ENCODE measurements around the gene LAIR2.
A peak's percentile ranks its signal among the peaks of the same experiment; 100 is the strongest.
"Not testable (repeated sequence)": the region's sequence is repeated elsewhere in the genome, so short reads cannot be mapped to it uniquely, and the experiment has no call there.

LAIR2 gene

DNA sequence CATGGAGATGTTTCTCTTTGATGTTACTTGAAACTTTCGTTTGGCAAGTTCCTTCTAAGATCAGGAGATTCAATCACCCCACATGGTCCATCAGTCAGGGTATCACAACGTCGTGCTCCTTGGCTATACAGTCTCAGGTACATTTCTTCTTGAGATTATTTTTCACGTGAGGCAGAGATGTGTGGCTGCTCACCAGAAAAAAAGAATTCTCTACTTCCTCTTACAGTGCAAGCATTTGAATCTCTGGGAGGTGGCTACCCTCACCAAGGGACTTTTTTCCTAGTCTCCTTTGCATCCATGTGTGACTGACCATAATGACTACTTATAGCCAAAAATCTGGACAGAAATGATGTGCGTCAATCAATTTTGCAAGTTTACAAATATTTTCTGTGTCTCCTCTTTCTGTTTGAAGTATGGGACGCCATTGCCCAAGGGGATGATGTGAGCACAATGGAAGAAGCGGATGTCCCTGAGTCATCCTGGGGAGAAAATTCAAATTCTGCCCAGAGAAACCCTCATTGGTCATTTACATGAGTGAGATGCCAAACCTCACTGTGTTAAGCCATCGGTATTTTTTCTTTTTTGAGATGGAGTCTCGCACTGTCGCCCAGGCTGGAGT is 8.6 kb upstream of the LAIR2 start:
- no peak for DNase-seq (ENCODE audit: low read depth in 1 of 2, low spot score in 1 of 2)

GRCh38 chr19:54495284-54495683 is 7.3 kb upstream of the LAIR2 start:
- DNase-seq (ENCODE audit: low read depth in 1 of 2, low spot score in 1 of 2), result not testable (repeated sequence)

- DNase-seq (ENCODE audit: low read depth in 1 of 2, low spot score in 1 of 2), result not testable (repeated sequence)
These were observed 4.7 kb upstream of the LAIR2 start for GRCh38 chr19:54497747-54498450.

DNA sequence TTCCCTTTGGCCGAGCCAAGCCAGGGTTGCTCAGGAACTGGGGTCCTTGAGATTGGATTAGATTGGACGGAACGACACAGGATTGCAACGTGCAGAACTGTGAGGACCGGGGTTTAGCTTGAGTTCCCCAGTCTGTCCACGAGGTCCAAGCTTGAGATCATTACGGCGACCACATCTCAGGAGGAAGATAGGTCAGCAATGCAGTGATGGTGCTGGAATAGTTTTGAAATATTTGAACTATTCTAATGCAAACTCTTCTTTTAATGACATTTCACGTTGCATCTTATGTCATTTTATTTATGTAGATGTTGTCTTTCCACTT is 4.2 kb upstream of the LAIR2 start:
- DNase-seq (ENCODE audit: low read depth in 1 of 2, low spot score in 1 of 2), result not testable (repeated sequence)

GRCh38 chr19:54505542-54505941 is 2.9 kb downstream of the LAIR2 start:
- not testable (repeated sequence) for DNase-seq (ENCODE audit: low read depth in 1 of 2, low spot score in 1 of 2)

DNA sequence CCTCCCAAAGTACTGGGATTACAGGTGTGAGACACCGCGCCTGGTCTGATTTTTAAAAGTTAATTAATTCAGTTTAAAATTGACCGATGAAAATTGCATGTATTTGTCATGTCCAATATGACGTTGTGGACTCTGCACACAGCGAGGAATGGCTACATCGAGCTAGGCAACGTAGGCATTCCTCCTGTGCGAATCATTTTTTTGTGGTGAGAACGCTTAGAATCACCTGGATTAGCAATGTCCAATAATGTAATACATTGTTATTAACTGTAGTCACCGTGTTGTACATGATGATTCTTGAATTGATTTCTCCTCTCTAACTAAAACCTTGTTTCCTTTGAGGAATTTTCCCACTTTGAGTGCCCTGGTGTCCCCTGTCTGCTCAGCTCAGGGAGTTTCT is 3.4 kb downstream of the LAIR2 start:
- DNase-seq (ENCODE audit: low read depth in 1 of 2, low spot score in 1 of 2), result no peak

GRCh38 chr19:54507038-54507717 is 4.5 kb downstream of the LAIR2 start:
- DNase-seq (ENCODE audit: low read depth in 1 of 2, low spot score in 1 of 2), result not testable (repeated sequence)

DNA sequence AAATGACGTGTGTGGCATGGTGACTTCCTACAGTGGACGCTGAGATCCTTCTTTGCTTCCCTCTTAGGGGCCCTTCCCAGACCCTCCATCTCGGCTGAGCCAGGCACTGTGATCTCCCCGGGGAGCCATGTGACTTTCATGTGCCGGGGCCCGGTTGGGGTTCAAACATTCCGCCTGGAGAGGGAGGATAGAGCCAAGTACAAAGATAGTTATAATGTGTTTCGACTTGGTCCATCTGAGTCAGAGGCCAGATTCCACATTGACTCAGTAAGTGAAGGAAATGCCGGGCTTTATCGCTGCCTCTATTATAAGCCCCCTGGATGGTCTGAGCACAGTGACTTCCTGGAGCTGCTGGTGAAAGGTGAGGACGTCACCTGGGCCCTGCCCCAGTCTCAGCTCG is 5.2 kb downstream of the LAIR2 start:
- DNase-seq (ENCODE audit: low read depth in 1 of 2, low spot score in 1 of 2), result no peak

DNA sequence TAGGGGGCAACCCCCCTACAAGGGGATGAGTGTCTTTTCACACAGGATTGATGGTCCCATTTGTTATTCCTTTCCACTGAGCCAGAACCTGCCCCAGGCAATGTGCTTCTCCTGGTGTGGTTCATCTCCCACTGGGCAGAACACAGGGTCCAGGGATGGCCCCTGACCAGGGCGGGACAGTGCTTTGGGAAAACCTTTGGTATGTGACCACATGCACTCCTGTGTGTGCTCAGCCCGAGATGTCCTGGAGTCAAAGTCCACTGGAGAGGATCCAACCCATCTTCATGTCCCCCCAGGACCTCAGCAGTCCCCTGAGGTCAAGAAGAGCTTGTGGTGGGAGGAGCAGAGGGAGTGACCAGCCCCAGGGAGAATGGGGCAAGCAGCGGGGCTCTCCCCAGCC is 5.9 kb downstream of the LAIR2 start:
- not testable (repeated sequence) for DNase-seq (ENCODE audit: low read depth in 1 of 2, low spot score in 1 of 2)

GRCh38 chr19:54509200-54509940 is 6.7 kb downstream of the LAIR2 start:
- not testable (repeated sequence) for DNase-seq (ENCODE audit: low read depth in 1 of 2, low spot score in 1 of 2)

GRCh38 chr19:54515156-54515555 is 12.5 kb downstream of the LAIR2 start:
- DNase-seq (ENCODE audit: low read depth in 1 of 2, low spot score in 1 of 2), result no peak

DNA sequence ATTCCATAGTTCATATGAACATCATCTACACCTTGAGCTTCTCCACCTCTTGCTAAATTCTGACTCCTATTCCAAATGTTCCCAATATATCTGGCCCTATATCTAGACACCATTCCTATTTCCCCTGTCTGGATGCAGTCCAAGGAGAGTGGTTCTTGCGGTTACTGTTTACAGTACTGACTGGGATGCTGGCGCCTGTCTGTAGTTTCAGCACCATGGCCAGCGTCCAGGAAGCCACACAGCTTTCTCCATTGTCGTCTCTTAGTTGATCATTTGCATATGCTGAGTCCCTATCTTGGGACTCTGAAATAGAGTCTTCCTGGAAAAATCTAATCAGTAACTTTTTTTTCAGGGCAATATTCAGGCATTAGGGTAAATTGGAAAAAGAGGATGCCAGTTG is 14.9 kb downstream of the LAIR2 start:
- DNase-seq (ENCODE audit: low read depth in 1 of 2, low spot score in 1 of 2), result peak in 1 of 2 donors; percentile 43

- DNase-seq (ENCODE audit: low read depth in 1 of 2, low spot score in 1 of 2), result no peak
These were observed 16.2 kb downstream of the LAIR2 start for GRCh38 chr19:54518844-54519243.

DNA sequence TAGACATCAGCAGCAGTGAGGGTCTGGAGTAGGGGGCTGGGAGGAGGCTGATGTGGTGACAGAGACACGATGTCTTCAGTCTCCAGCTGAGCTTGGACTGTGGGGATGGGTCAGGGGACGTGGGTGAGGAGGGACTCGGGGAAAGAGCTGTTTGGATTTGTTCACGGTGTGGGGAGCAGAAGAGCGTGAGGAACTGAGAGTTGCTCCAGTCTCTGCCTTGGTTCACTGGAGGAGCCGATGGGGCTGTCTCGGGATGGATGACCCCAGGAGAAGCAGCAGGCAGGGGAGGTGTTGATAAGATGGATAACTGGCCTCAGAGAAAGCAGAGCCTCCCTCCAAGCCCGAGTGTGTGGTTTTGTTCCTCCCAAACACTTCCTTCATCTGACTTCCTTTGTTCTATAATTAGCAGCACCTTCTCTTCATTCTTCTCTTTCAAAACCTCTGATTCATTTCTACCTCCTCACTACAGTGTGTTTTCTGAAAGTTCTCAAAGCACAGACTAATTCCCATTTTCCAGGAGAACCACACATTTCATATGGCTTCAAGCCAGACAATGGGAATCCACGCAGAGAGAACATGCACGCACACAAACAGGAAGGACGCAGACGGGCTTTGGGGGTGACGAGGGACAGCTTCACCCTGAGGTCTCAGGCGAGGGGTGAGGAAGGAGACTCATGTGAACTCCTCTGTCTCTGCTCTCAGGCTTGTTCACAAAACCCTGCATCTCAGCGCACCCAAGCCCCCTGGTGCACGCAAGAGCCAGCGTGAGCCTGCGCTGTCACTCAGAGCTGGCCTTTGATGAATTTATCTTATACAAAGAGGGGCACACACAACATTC is 18.6 kb downstream of the LAIR2 start:
- DNase-seq (ENCODE audit: low read depth in 1 of 2, low spot score in 1 of 2), result no peak

- no peak for DNase-seq (ENCODE audit: low read depth in 1 of 2, low spot score in 1 of 2)
These were observed 19.4 kb downstream of the LAIR2 start for GRCh38 chr19:54521860-54522513.

DNA sequence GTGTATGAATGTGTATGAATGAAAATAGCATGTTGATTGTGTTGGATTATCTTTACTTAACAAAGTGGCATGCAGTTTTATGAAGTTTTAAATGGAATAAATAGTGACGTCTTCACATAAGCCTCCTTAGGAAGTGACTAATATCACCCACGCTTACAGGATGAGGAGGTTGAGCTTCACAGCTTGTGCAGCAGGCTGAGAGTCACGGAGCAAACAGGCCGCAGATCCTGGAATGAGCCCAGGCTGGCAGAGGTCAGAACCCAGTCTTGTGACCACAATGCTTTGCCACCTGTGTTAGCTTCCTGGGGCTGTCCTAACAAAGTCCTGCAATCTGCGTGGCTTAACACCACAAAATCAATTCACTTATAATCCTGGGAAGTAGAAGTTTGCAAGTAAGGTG is 20.8 kb downstream of the LAIR2 start:
- DNase-seq (ENCODE audit: low read depth in 1 of 2, low spot score in 1 of 2), result no peak

DNA sequence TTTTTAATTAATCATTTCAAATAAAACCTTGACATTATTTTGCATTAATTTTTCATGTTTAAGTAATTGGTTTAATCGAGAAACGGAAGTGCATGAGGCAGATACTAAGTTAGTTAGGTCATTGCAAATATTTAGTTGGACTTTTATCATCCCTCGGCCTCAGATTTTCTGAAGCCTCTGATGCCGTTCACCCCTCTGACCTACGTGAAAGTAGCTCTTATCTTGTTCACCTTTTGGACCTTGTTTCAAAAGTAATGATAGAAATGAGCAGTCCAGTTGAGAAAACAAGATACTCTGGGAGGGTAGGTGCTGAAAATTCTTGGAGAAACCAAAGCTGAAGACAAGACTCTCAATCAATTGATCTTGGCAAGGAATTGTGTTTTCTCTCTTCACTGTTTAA is 23.0 kb downstream of the LAIR2 start:
- no peak for DNase-seq (ENCODE audit: low read depth in 1 of 2, low spot score in 1 of 2)

DNA sequence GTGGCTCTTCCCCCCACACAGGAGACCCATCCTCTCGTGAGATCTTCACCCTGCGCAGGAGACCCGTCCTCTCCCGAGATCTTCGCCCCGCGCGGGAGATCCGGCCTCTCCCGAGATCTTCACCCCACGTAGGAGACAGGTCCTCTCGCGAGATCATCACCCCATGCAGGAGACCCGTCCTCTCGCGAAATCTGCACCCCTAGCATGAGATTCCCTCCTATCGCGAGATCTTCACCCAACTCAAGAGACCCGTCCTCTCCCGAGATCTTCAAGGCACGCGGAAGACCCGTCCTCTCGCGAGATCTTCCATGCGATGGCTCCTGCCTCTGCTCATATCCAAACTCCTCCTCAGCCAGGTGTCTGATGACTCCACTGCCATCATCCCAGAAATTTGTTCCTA is 24.3 kb downstream of the LAIR2 start:
- no peak for DNase-seq (ENCODE audit: low read depth in 1 of 2, low spot score in 1 of 2)

DNA sequence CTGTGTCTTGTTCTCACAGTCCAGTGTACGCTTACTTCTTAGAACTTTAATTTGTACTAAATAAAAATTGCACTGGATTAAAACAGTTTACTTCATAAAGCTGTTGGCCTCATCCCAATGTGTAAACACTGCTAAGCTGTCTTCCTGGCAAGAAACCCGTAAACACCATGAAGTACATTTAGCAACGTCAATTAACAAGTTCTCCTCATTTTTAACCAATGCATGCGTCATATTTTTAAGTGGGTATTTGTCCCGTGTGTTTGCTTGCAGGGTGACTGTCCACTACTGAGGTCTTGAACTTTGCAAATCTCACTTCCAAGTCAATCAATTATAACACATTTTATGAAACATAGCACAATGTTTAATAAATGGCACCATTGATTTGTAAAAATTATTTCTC is 28.2 kb downstream of the LAIR2 start:
- no peak for DNase-seq (ENCODE audit: low read depth in 1 of 2, low spot score in 1 of 2)

DNA sequence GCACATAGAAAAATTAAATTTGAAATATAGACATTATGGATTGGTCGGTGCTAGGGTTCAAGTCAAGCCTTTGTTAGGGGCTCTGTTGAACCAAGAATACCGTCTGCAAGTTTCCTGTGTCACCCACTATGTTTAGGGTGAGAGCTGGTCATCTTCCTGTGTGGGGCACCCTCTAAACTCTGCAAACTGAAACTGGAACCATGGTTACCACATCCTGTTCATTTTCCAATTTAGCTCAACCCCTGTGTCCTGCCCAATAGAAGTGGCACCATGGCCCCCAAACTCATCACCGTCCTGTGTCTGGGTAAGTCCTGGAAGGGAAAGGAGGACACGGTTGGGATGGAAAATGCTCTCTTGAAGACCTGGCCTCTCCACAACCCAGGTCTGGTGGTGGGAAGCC is 29.9 kb downstream of the LAIR2 start:
- DNase-seq (ENCODE audit: low read depth in 1 of 2, low spot score in 1 of 2), result no peak

Measured in stimulated activated CD4-positive, alpha-beta T cell treated with anti-CD3 and anti-CD28 coated beads, Interleukin-15, amount 100 ng/mL, for 1 hour (primary cell).